ENCODE measurements around the gene LRBA.
"Not testable (repeated sequence)": the region's sequence is repeated elsewhere in the genome, so short reads cannot be mapped to it uniquely, and the experiment has no call there.

LRBA gene

DNA sequence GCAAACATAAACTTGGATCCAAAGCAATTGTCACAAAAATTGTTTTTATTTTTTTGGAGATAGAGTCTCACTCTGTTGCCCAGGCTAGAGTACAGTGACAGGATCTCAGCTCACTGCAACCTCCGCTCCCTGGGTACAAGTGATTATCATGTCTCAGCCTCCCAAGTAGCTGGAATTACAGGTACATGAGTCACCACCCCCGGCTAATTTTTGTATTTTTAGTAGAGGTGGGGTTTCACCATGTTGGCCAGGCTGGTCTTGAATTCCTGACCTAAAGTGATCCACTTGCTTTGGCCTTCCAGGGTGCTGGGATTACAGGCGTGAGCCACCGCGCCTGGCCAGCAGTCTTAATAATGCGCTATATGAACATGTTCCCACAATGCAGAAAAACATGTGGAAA lies 272.2 kb downstream of the LRBA start:
- H3K27me3 Mint-ChIP-seq (ENCODE audit: low read depth); H3K4me3 Mint-ChIP-seq; H3K4me1 Mint-ChIP-seq (ENCODE audit: low read depth); H3K36me3 Mint-ChIP-seq (ENCODE audit: low read depth); H3K27ac Mint-ChIP-seq: not testable (repeated sequence)
- peaks cover 11% of the 10 kb centered on the region for H3K9me3 Mint-ChIP-seq

DNA sequence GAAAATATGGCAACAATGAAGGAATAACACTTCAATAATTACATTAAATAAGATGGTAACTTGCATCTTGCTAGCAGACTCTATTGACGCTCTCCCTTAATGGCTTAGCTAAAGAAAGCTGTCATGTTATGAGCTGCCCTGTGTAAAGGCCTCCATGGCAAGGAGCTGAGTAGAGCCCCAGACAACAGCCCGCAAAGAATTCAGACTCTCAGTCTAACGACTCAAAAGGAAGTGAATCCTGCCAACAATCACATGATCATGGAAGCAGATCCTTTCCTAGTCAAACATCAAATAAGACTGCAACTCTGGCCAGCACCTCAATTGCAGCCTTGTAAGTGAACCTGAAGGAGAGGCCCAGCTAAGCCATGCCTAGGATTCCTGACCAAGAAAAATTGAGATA lies 275.5 kb downstream of the LRBA start:
- peaks cover 9% of the 10 kb centered on the region for H3K36me3 Mint-ChIP-seq (ENCODE audit: low read depth)

DNA sequence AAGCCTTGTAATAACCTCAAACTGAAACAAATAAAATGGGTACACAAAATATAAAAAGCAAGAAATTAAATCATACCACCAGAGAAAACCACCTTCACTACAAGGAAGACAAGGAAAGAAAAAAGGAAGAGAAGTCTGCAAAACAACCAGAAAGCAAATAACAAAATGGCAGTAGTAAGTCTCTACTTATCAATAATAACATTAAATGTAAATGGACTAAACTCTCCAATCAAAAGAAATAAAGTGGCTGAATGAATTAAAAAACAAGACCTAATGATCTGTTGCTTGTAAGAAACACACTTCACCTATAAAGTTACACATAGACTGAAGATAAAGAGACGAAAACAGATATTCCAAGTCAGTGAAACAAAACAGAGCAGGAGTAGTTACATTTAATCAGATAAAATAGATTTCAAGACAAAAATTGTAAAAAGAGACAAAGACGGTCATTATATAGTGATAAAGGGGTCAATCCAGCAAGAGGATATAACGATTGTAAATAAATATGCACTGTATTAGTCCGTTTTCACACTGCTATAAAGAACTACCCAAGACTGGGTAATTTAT lies 289.0 kb downstream of the LRBA start:
- peaks cover 23% of the 10 kb centered on the region for H3K9me3 Mint-ChIP-seq
- H3K36me3 Mint-ChIP-seq (ENCODE audit: low read depth), result peaks cover 37% of the 10 kb centered on the region
- H3K27ac Mint-ChIP-seq, result no peak overlapping the region
- no peak overlapping the region for H3K4me3 Mint-ChIP-seq
- H3K27me3 Mint-ChIP-seq (ENCODE audit: low read depth), result no peaks in the 10 kb centered on the region
- no peaks in the 10 kb centered on the region for H3K4me1 Mint-ChIP-seq (ENCODE audit: low read depth)

More for the DNA sequence above, 275.5 kb downstream of the LRBA start:
- H3K9me3 Mint-ChIP-seq, result peaks cover 11% of the 10 kb centered on the region
- H3K4me1 Mint-ChIP-seq (ENCODE audit: low read depth), result peaks cover 2% of the 10 kb centered on the region
- no peaks in the 10 kb centered on the region for H3K27me3 Mint-ChIP-seq (ENCODE audit: low read depth)
- no peak overlapping the region for H3K27ac Mint-ChIP-seq
- H3K4me3 Mint-ChIP-seq, result no peak overlapping the region

GRCh38 chr4:150723727-150724411 lies 291.2 kb downstream of the LRBA start:
- H3K27me3 Mint-ChIP-seq (ENCODE audit: low read depth), result no peaks in the 10 kb centered on the region
- H3K9me3 Mint-ChIP-seq, result peaks cover 23% of the 10 kb centered on the region
- peaks cover 2% of the 10 kb centered on the region for H3K4me1 Mint-ChIP-seq (ENCODE audit: low read depth)
- H3K4me3 Mint-ChIP-seq, result no peak overlapping the region
- no peak overlapping the region for H3K27ac Mint-ChIP-seq
- H3K36me3 Mint-ChIP-seq (ENCODE audit: low read depth), result peaks cover 30% of the 10 kb centered on the region

GRCh38 chr4:150722908-150723362 lies 292.1 kb downstream of the LRBA start:
- Mint-ChIP-seq H3K9me3 (peaks cover 18% of the 10 kb centered on the region), H3K4me1 (ENCODE audit: low read depth) (peaks cover 2% of the 10 kb centered on the region), H3K36me3 (ENCODE audit: low read depth) (peaks cover 26% of the 10 kb centered on the region), H3K4me3 (no peak overlapping the region), H3K27me3 (ENCODE audit: low read depth) (no peaks in the 10 kb centered on the region), H3K27ac (no peak overlapping the region)

DNA sequence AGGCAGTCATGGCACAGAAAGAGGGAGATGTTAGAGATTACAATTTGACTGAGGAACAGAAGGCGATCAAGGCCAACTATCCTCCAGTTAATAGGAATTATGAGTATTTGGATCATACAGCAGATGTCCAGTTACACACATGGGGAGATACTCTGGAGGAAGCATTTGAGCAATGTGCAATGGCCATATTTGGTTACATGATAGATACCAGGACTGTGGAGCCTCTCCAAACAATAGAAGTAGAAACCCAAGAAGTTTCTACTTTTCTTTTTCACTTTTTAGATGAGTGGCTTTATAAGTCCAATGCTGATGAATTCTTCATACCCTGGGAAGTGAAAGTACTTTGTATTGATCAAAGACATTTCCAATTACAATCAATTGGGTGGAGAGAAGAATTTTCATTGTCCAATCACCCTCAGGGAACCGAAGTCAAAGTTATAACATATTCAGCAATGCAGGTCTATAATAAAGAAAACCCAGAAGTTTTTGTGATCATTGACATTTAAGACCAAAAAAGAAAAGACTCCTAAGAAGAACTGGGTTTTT lies 294.0 kb downstream of the LRBA start:
- peaks cover 7% of the 10 kb centered on the region for H3K9me3 Mint-ChIP-seq
- no peak overlapping the region for H3K4me3 Mint-ChIP-seq
- H3K27ac Mint-ChIP-seq, result no peak overlapping the region
- H3K4me1 Mint-ChIP-seq (ENCODE audit: low read depth), result peaks cover 2% of the 10 kb centered on the region
- H3K27me3 Mint-ChIP-seq (ENCODE audit: low read depth), result no peaks in the 10 kb centered on the region
- H3K36me3 Mint-ChIP-seq (ENCODE audit: low read depth), result peaks cover 15% of the 10 kb centered on the region

DNA sequence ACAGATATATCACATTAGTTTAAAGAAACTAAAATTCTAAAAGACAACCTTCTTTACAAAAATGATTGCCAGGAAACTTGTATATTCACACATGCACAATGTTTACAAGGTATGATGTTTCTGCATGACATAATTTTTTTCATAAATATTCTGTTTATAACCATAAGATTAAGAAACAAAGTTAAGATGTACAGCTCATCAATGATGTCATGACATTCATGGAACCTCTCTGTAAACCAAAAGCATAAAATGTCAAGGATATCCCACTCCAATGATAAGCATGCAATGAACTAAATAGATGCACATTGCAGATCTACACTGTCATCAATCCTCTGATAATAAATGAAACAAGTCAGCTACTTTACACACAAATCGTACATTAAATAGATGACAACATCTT lies 297.1 kb downstream of the LRBA start:
- Mint-ChIP-seq H3K36me3 (ENCODE audit: low read depth) (peaks cover 4% of the 10 kb centered on the region), H3K27me3 (ENCODE audit: low read depth) (no peaks in the 10 kb centered on the region)

DNA sequence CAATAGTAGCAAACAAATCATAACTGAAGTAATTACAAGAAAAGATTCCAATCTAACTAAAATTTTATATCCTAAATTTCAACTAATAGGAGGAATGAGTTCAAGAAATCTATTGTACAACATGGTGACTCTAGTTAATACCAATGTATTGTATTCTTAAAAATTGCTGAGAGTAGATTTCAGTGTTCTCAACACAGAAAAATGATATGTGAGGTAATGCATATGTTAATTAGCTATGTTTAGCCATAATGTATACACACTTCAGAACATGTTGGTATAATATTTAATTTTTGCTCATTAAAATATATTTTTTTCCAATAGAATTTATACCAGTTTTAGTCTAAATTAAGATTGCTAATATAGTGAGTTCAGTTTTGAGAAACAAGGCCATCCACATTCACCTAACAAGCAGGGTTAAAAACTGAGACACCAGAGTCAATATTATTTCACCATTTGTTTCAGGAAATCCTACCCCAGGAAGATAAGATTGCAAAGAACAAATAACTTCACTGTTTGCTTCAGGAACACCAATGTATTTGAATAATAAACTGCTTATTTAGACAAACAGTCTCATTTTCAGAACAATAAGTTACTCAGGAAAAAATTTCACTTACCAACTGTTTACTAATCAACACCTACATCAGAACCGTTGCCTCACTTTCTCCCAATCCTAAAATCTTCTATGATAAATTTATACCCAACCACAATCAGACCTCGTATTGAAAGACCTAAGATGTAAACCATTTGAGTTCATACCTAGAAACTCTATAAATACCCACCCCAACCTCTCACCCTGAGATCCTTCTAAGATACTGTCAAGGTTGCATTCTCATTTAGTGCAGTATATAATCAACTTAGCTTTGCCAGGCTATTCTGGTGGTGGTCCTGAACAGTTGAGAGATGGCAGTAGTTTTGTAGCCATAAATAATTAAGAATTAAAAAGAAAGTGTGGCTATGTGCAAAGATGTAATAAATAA lies 300.3 kb downstream of the LRBA start:
- Mint-ChIP-seq H3K36me3 (ENCODE audit: low read depth) (no peaks in the 10 kb centered on the region), H3K27ac (no peak overlapping the region), H3K4me3 (no peak overlapping the region), H3K27me3 (ENCODE audit: low read depth) (no peaks in the 10 kb centered on the region), H3K9me3 (no peaks in the 10 kb centered on the region), H3K4me1 (ENCODE audit: low read depth) (no peaks in the 10 kb centered on the region)

More for the DNA sequence above, 297.1 kb downstream of the LRBA start:
- H3K27ac Mint-ChIP-seq, result no peak overlapping the region
- H3K4me1 Mint-ChIP-seq (ENCODE audit: low read depth), result peaks cover 2% of the 10 kb centered on the region
- no peaks in the 10 kb centered on the region for H3K9me3 Mint-ChIP-seq
- no peak overlapping the region for H3K4me3 Mint-ChIP-seq

DNA sequence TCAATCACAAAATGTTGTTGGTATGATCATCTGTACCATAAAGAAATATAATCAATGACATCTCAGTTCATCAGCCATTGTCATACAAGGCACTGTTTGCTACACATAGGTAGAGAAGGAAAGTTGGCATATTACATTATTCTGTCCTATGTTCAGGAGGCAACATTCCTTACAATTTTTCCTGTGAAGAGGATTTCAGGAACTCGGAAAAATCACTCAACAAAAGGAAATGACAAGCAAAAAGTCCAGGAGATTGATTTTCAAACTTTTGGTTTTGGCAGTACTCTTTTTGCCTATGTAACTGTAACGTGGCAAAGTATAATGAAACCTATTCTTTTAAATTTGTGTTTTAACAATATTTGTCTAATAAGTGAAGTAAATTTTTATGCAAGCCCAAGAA lies 301.8 kb downstream of the LRBA start:
- Mint-ChIP-seq H3K27me3 (ENCODE audit: low read depth) (no peaks in the 10 kb centered on the region), H3K36me3 (ENCODE audit: low read depth) (no peaks in the 10 kb centered on the region), H3K9me3 (no peaks in the 10 kb centered on the region), H3K27ac (no peak overlapping the region), H3K4me3 (no peak overlapping the region), H3K4me1 (ENCODE audit: low read depth) (no peaks in the 10 kb centered on the region)

DNA sequence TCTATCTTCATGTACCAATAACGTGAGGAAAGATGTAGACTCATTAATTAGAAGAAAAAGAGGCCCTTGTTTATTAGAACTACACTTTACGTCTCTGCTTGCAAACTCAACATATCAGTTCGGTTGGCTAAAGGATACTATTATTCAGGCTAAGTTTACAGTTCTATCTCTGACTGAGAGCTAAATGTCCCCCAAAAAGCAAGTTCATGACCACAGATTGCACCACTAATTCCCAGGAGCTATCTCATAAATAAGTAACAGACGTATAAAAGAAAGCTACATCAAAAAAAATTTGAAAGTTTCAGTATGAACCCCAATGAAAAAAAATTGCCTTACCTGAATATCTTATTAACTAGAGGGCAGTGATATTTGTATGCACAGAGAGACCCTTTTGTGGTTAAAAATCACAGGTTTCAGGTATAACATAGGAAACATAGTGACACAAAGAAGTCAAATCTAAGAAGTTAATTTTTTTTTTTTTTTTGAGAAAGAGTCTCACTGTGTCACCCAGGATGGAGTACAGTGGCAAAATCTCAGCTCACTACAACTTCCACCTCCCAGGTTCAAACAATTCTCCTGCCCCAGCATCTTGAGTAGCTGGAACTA lies 304.2 kb downstream of the LRBA start:
- no peaks in the 10 kb centered on the region for H3K4me1 Mint-ChIP-seq (ENCODE audit: low read depth)
- no peak overlapping the region for H3K4me3 Mint-ChIP-seq
- no peaks in the 10 kb centered on the region for H3K36me3 Mint-ChIP-seq (ENCODE audit: low read depth)
- H3K27me3 Mint-ChIP-seq (ENCODE audit: low read depth), result no peaks in the 10 kb centered on the region
- no peak overlapping the region for H3K27ac Mint-ChIP-seq
- H3K9me3 Mint-ChIP-seq, result no peaks in the 10 kb centered on the region

GRCh38 chr4:150708004-150708403 lies 307.1 kb downstream of the LRBA start:
- Mint-ChIP-seq H3K36me3 (ENCODE audit: low read depth) (no peaks in the 10 kb centered on the region), H3K27ac (no peak overlapping the region), H3K4me3 (no peak overlapping the region), H3K9me3 (no peaks in the 10 kb centered on the region), H3K27me3 (ENCODE audit: low read depth) (no peaks in the 10 kb centered on the region), H3K4me1 (ENCODE audit: low read depth) (no peaks in the 10 kb centered on the region)

DNA sequence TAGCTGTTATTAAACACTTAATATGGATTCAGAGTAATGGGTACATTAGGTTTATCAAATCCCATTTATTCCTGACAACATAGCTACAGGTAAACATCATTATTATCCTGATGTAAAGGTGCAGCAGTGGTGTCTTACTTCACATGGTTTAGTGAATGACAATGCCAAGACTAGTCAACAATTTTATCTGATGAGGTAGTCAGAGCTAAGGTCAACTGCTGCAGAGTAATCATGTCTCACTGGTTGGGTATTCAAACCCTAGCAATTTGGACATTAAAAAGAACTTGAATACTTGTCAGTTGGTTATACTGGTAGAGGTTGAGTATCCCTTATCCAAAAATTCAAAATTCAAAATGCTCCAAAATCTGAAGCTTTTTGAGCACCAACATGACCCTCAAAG lies 315.5 kb downstream of the LRBA start:
- Mint-ChIP-seq H3K36me3 (ENCODE audit: low read depth) (no peaks in the 10 kb centered on the region), H3K4me3 (no peak overlapping the region), H3K27me3 (ENCODE audit: low read depth) (no peaks in the 10 kb centered on the region), H3K4me1 (ENCODE audit: low read depth) (no peaks in the 10 kb centered on the region), H3K27ac (no peak overlapping the region), H3K9me3 (no peaks in the 10 kb centered on the region)

DNA sequence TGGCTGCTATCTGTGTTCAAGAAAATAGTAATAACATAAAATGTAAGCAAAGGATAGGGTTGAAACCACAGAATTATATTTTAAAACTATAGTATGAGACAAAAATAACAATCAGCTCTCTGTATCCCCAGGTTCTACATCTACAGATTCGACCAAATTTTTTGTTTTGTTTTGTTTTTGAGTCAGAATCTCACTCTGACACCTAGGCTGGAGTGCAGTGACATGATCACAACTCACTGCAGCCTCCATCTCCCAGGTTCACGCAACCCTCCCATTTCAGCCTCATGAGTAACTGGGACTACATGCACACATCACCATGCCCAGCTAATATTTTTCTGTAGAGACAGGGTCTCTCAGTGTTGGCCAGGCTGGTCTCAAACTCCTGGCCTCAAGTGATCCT lies 319.9 kb downstream of the LRBA start:
- H3K27ac Mint-ChIP-seq, result no peak overlapping the region
- no peaks in the 10 kb centered on the region for H3K36me3 Mint-ChIP-seq (ENCODE audit: low read depth)
- no peaks in the 10 kb centered on the region for H3K9me3 Mint-ChIP-seq

DNA sequence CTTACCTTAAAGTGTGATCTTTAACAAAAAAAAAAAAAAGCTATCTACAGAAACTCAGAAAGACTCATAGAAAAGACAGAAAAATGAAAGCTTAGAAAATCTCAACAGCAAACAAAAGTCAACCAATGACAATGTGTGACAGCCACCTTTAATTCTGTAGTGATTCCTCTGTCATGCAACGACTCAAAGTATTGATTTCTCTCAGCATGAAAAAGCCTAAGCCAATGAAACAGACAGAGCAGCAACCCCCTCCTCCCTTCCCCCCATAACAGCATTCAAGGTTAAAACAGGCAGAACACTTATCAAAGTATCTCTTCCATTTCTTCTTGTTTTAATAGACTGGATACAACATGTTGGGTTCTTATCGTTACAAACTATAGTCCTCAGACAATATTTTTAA lies 320.6 kb downstream of the LRBA start:
- H3K36me3 Mint-ChIP-seq (ENCODE audit: low read depth), result peaks cover 2% of the 10 kb centered on the region
- no peak overlapping the region for H3K27ac Mint-ChIP-seq
- no peaks in the 10 kb centered on the region for H3K4me1 Mint-ChIP-seq (ENCODE audit: low read depth)
- H3K9me3 Mint-ChIP-seq, result no peaks in the 10 kb centered on the region
- no peaks in the 10 kb centered on the region for H3K27me3 Mint-ChIP-seq (ENCODE audit: low read depth)
- H3K4me3 Mint-ChIP-seq, result no peak overlapping the region

More for the DNA sequence above, 319.9 kb downstream of the LRBA start:
- Mint-ChIP-seq H3K4me3 (no peak overlapping the region), H3K27me3 (ENCODE audit: low read depth) (no peaks in the 10 kb centered on the region), H3K4me1 (ENCODE audit: low read depth) (no peaks in the 10 kb centered on the region)

All from T-helper 1 cell treated with Interleukin-12 subunit alpha and Interleukin-12 subunit beta and Interleukin-4 antibody, amounts not matched to agents 30 μg/mL and 1 μg/mL, for 36 hours (primary cell).